HepG2 (cell line): Measurements from ENCODE around the gene YIPF4. TPM values are rescaled to one million over a fixed set of nuclear protein-coding genes. Genes with fewer than 3 reads are reported as not detected.
A peak's percentile ranks its signal among the peaks of the same experiment; 100 is the strongest.

ENCODE experiments used
- ATAC-seq: fragments of 200-7000 bp; cut with Tn5 transposase; 3 replicates; pipeline ENCODE4 v1.9.1; 2020; ENCODE audit warnings: mild to moderate bottlenecking, moderate library complexity
- BruUV-seq: library from RNA; stranded (reverse); fragments of 400-500 nt; replicated peaks from 2 replicates; lab custom pipeline; 2021; lab: Mats Ljungman, UMichigan
- CTCF ChIA-PET: fragments of 300-600 bp; formaldehyde crosslinking; extraction: SDS; loops from one replicate; lab custom pipeline; 2021; ENCODE audit warnings: low total read pairs, inconsistent platforms, low intra/inter-chr PET ratio; lab: Yijun Ruan, JAX
- POLR2A ChIA-PET: fragments of 350-600 bp; sonication (Branson Sonifier 250); formaldehyde crosslinking; loops from one replicate; lab custom pipeline; 2020; ENCODE audit warnings: antibody characterized with exemption, inconsistent platforms; lab: Yijun Ruan, JAX
- DNase-seq: peaks from one replicate; pipeline ENCODE4 v3.0.0-alpha.2; 2015; ENCODE audit warnings: low spot score
- FAIRE-seq: peaks from 3 replicates; lab custom pipeline; 2011; peaks lifted over from hg19 to GRCh38; lab: Jason Lieb, UNC
- H2AFZ ChIP-seq: one replicate; pipeline ENCODE4 v1.6.1; 2011; ENCODE audit warnings: low read length, inconsistent platforms
- H3K27ac ChIP-seq: fragments of 300-600 bp; 3 replicates; pipeline ENCODE4 v1.8.0; 2011; ENCODE audit warnings: mixed run types, mild to moderate bottlenecking, mixed read lengths, low read length, inconsistent platforms; ENCODE audit not compliant: insufficient read depth; ENCODE audit errors: extremely low read length
- H3K27me3 ChIP-seq, 2 experiments: fragments of 200-600 bp in 1 of 2; 2 replicates in 1 of 2; 3 replicates in 1 of 2; pipeline versions ENCODE4 v1.6.0 to v1.8.0; 2011; ENCODE audit warnings: low read length in 2 of 2, mild to moderate bottlenecking in 2 of 2, moderate library complexity in 2 of 2, inconsistent platforms in 1 of 2; ENCODE audit not compliant: insufficient read depth in 2 of 2, control insufficient read depth in 1 of 2
- H3K36me3 ChIP-seq, 2 experiments: fragments of 200-600 bp in 1 of 2; replicated peaks in 1 of 2; 2 replicates in 1 of 2; 3 replicates in 1 of 2; pipeline versions ENCODE4 v1.5.1 to v1.8.0; 2011; ENCODE audit warnings: low read length in 2 of 2, inconsistent platforms in 1 of 2; ENCODE audit not compliant: insufficient read depth in 2 of 2, control insufficient read depth in 1 of 2
- H3K4me1 ChIP-seq: 2 replicates; pipeline ENCODE4 v1.5.1; 2012; ENCODE audit warnings: low read length, inconsistent platforms; ENCODE audit not compliant: insufficient read depth
- H3K4me2 ChIP-seq: 2 replicates; pipeline ENCODE4 v1.6.0; 2011; ENCODE audit warnings: low read depth, low read length, inconsistent platforms
- H3K4me3 ChIP-seq, 3 experiments: fragments of 200-600 bp in 1 of 3; sonication (generic), shearing (Covaris generic) in 1 of 3; replicated peaks in 1 of 3; 2 replicates each; pipeline ENCODE4 v1.5.1; 2011 to 2016; ENCODE audit warnings: low read length in 3 of 3, inconsistent platforms in 2 of 3, low read depth in 2 of 3, mild to moderate bottlenecking in 2 of 3, control low read depth in 1 of 3, mixed read lengths in 1 of 3; ENCODE audit not compliant: insufficient read depth in 1 of 3
- H3K79me2 ChIP-seq: one replicate; pipeline ENCODE4 v1.6.1; 2011; ENCODE audit warnings: low read length, inconsistent platforms; ENCODE audit not compliant: insufficient read depth
- H3K9ac ChIP-seq: 2 replicates; pipeline ENCODE4 v1.6.0; 2011; ENCODE audit warnings: mild to moderate bottlenecking, low read depth, low read length, inconsistent platforms; ENCODE audit not compliant: insufficient read depth
- H3K9me3 ChIP-seq: 2 replicates; pipeline ENCODE4 v1.5.1; 2012; ENCODE audit warnings: mild to moderate bottlenecking, low read length
- H4K20me1 ChIP-seq: 2 replicates; pipeline ENCODE4 v1.6.0; 2011; ENCODE audit warnings: inconsistent platforms, mild to moderate bottlenecking, low read length, moderate library complexity; ENCODE audit not compliant: insufficient read depth
- ATF1 ChIP-seq: IDR thresholded peaks from 2 replicates; pipeline ENCODE4 v1.6.1; 2016; ENCODE audit warnings: mild to moderate bottlenecking, control low read depth
- FOXK2 ChIP-seq: fragments of 450-650 bp; IDR thresholded peaks from 2 replicates; pipeline ENCODE4 v1.6.1; 2016
- JUN ChIP-seq: sonication (generic); formaldehyde crosslinking; IDR thresholded peaks from 2 replicates; pipeline ENCODE4 v1.4.0; 2020; ENCODE audit warnings: mild to moderate bottlenecking, missing genetic modification reagents
- NRL ChIP-seq: sonication (generic); formaldehyde crosslinking; IDR thresholded peaks from 2 replicates; pipeline ENCODE4 v1.5.0; 2020; ENCODE audit warnings: missing genetic modification reagents, mild to moderate bottlenecking, moderate library complexity, borderline replicate concordance
- SNAI1 ChIP-seq: sonication (generic); formaldehyde crosslinking; IDR thresholded peaks from 2 replicates; pipeline ENCODE4 v1.5.0; 2020; ENCODE audit warnings: mild to moderate bottlenecking, missing genetic modification reagents, borderline replicate concordance
- TOPORS ChIP-seq: sonication (generic); formaldehyde crosslinking; IDR thresholded peaks from 2 replicates; pipeline ENCODE4 v1.8.0; 2023; ENCODE audit warnings: mild to moderate bottlenecking, missing genetic modification reagents
- ZNF232 ChIP-seq: sonication (generic); formaldehyde crosslinking; IDR thresholded peaks from 2 replicates; pipeline ENCODE4 v1.4.0; 2020; ENCODE audit warnings: missing genetic modification reagents, borderline replicate concordance
- ZNF629 ChIP-seq: sonication (generic); formaldehyde crosslinking; conservative IDR thresholded peaks from 2 replicates; pipeline ENCODE4 v1.5.0; 2020; ENCODE audit warnings: missing genetic modification reagents
- ZSCAN22 ChIP-seq: sonication (generic); formaldehyde crosslinking; IDR thresholded peaks from 2 replicates; pipeline ENCODE4 v1.4.0; 2020; ENCODE audit warnings: mild to moderate bottlenecking, missing genetic modification reagents
- WGBS: methylation state at CpG from one replicate; pipeline ENCODE4 v1.1.6; 2017; ENCODE audit warnings: low lambda C conversion rate; 5-methylcytosine and 5-hydroxymethylcytosine counted together
- in situ Hi-C: cut with HindIII; loops from 2 replicates; pipeline ENCODE4 v1.10.0; 2017; ENCODE audit warnings: low pct_unique_long_range_greater_than_20kb; ENCODE audit not compliant: extremely low pct_ligation_motif_present
- intact Hi-C: fragments of 100-400 bp; cut with micrococcal nuclease; formaldehyde crosslinking; loops from one replicate; pipeline ENCODE4 v1.10.0; 2022; ENCODE audit not compliant: unreplicated experiment
- polyA plus RNA-seq, 8 experiments: library from polyadenylated mRNA; depleted of rRNA in 3 of 8; stranded (reverse) in 7 of 8; unstranded in 1 of 8; fragments of >200 nt; fragmentation: Illumina TruSeq in 4 of 8; extraction: Trizol in 4 of 8; gene quantifications; 2 replicates each; pipeline versions ENCODE4 v1.2.1 to v1.2.3, GENCODE V29; 2011 to 2016; ENCODE audit warnings: low read depth in 4 of 8, missing spikeins in 1 of 8, mixed read lengths in 1 of 8; ENCODE audit not compliant: insufficient read depth in 1 of 8
- total RNA-seq, 5 experiments: library from RNA; depleted of rRNA; stranded (reverse); fragments of >200 nt; fragmentation: Illumina TruSeq; extraction: Trizol; gene quantifications; 2 replicates each; pipeline ENCODE4 v1.2.3, GENCODE V29; 2016; ENCODE audit warnings: low read depth in 1 of 5
- TF ChIP-seq, protein P1 (sequence below): sonication (generic); formaldehyde crosslinking; IDR thresholded peaks from 2 replicates; pipeline ENCODE4 v1.5.1; 2020; ENCODE audit warnings: mild to moderate bottlenecking, missing genetic modification reagents, moderate library complexity

Gene YIPF4
- total and polyA plus RNA-seq, 2 of the 13 experiments (the other 11 are each of a cell fraction or from before 2014, with no cell fraction given), result 19.0 to 43.9 TPM

DNA sequence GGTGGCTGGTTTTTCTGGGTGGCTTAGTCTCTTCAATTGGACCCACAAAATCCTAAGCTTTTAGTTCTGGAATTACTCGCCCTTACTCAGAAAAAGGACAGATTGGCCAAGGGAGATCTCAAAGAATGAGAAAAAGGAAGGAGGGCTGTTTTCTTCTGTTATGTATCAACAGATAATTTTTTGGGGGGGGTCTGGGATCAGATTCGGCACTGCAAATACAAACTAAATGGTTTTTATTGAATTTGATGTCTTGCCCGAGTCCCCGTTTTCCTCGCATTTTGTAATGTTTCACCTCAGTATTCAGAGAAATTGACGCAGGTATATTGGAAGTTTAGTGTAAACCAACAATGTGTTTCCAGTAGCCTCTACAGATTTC, 762 bp downstream of the YIPF4 start:
- FAIRE-seq, result no peak
- POLR2A ChIA-PET, result interaction anchor here (1.0 to 2.7 kb wide), 4 partner anchors 10 to 113 kb away, joined by 4 to 11 read pairs (median 10); partner anchors contain the start of gene SLC30A6
- no peaks in the 10 kb centered on the region for H3K9me3 ChIP-seq

DNA sequence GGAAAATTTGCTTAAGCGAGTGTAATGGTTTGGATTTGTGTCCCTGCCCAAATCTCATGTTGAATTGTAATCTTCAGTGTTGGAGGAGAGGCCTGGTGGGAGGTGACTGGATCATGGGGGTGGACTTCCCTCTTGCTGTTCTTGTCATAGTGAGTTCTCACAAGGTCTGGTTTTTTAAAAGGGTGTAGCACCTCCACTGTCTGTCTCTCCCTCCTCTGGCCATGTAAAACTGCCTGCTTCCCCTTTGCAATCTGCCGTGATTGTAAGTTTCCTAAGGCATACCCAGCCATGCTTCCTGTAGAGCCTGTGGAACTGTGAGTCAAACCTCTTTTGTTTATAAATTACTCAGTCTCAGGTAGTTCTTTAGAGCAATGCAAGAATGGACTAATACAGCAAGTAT, 6.6 kb downstream of the YIPF4 start:
- no peaks in the 10 kb centered on the region for H3K27me3 ChIP-seq
- no peak overlapping the region for H2AFZ ChIP-seq
- FAIRE-seq, result no peak
- ChIA-PET POLR2A (interaction anchor here (1.0 kb wide), 1 partner anchor 19 kb away, joined by 4 read pairs; no protein-coding TSS in a partner anchor), CTCF (no interaction called here)
- H3K36me3 ChIP-seq, result peaks cover 4 to 41% of the 10 kb centered on the region in 2 experiments; a peak in 3 of 5 replicates
- H3K4me3 ChIP-seq, result no peak overlapping the region
- H3K27ac ChIP-seq, result peak overlapping the region; percentile 6
- DNase-seq, result no peak
- H3K4me2 ChIP-seq, result no peak overlapping the region; the same call in 1 of the 2 replicates
- H3K9me3 ChIP-seq, result no peaks in the 10 kb centered on the region
- in situ Hi-C loops, result no loop called here
- peaks cover 30% of the 10 kb centered on the region for H3K79me2 ChIP-seq
- TF ChIP-seq ZNF629 (CRISPR knock-in tag) (no peak), SNAI1 (no peak), NRL (CRISPR knock-in tag) (no peak), FOXK2 (no peak), JUN (CRISPR knock-in tag) (no peak)
- TF ChIP-seq, protein P1, sequence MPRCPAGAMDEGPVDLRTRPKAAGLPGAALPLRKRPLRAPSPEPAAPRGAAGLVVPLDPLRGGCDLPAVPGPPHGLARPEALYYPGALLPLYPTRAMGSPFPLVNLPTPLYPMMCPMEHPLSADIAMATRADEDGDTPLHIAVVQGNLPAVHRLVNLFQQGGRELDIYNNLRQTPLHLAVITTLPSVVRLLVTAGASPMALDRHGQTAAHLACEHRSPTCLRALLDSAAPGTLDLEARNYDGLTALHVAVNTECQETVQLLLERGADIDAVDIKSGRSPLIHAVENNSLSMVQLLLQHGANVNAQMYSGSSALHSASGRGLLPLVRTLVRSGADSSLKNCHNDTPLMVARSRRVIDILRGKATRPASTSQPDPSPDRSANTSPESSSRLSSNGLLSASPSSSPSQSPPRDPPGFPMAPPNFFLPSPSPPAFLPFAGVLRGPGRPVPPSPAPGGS (CRISPR knock-in tag), result no peak
- ATAC-seq, result no peak; the same call in 2 of the 3 replicates
- H4K20me1 ChIP-seq, result no peaks in the 10 kb centered on the region
- peaks cover 26% of the 10 kb centered on the region for H3K4me1 ChIP-seq
- TSS peak; percentile 3 for BruUV-seq
- H3K9ac ChIP-seq, result no peak overlapping the region
- WGBS, result 92% methylated on average over 2 of the region's 2 CpGs
- intact Hi-C loops, result no loop called here

More for the DNA sequence above, 762 bp downstream of the YIPF4 start:
- no TSS peak for BruUV-seq
- H3K4me1 ChIP-seq, result peaks cover 42% of the 10 kb centered on the region
- H4K20me1 ChIP-seq, result no peaks in the 10 kb centered on the region
- H3K27ac ChIP-seq, result peak overlapping the region; percentile 80
- no peak for TF ChIP-seq ATF1 (CRISPR knock-in tag)
- 0 out of 2 replicates have a peak, but pooled peaks have one; percentile 31 for TF ChIP-seq ZSCAN22 (CRISPR knock-in tag)
- TF ChIP-seq ZNF232, result no peak
- TF ChIP-seq TOPORS, result 0 out of 2 replicates have a peak, but pooled peaks have one; percentile 2
- in situ Hi-C loops (no loop called here), intact Hi-C loops (loop anchor here (5.0 kb wide), 1 partner anchor 49 kb away; no protein-coding TSS in a partner anchor)
- DNase-seq (no peak), ATAC-seq (no peak)
- peaks cover 1 to 27% of the 10 kb centered on the region in 2 experiments; a peak in 2 of 5 replicates for H3K36me3 ChIP-seq
- H3K4me2 ChIP-seq, result peak overlapping the region; percentile 93
- WGBS, result under 1% methylated on average over 6 of the region's 6 CpGs
- no peaks in the 10 kb centered on the region; a peak in 1 of 5 replicates for H3K27me3 ChIP-seq
- peaks cover 36% of the 10 kb centered on the region for H3K79me2 ChIP-seq
- peak overlapping the region; percentile 91 to 98 (median 93) for H3K4me3 ChIP-seq
- H2AFZ ChIP-seq, result no peak overlapping the region
- H3K9ac ChIP-seq, result peak overlapping the region; percentile 97
- CTCF ChIA-PET, result no interaction called here
